ENCODE results near the gene PYY. TPM values are rescaled to one million over a fixed set of nuclear protein-coding genes. Genes with fewer than 3 reads are reported as not detected.

PYY gene
- total RNA-seq, 4 donors from 2014 or later = not detected

GRCh38 chr17:43915559-43915958, 38.2 kb downstream of the PYY start:
- no peak for TF ChIP-seq CTCF (IDR thresholded peaks at IDR 0.05; ENCODE audit: low read depth)

- no peak for TF ChIP-seq CTCF (IDR thresholded peaks at IDR 0.05; ENCODE audit: low read depth)
These were observed 39.3 kb downstream of the PYY start for GRCh38 chr17:43914451-43914850.

GRCh38 chr17:43913584-43913983, 40.2 kb downstream of the PYY start:
- no peak for TF ChIP-seq CTCF (IDR thresholded peaks at IDR 0.05; ENCODE audit: low read depth)

- TF ChIP-seq CTCF (IDR thresholded peaks at IDR 0.05; ENCODE audit: low read depth) = no peak
These were observed 41.0 kb downstream of the PYY start for GRCh38 chr17:43912635-43913304.

- no peak for TF ChIP-seq CTCF (IDR thresholded peaks at IDR 0.05; ENCODE audit: low read depth)
These were observed 41.8 kb downstream of the PYY start for GRCh38 chr17:43911904-43912303.

- TF ChIP-seq CTCF (IDR thresholded peaks at IDR 0.05; ENCODE audit: low read depth) = no peak
These were observed 44.1 kb downstream of the PYY start for GRCh38 chr17:43909537-43910231.

GRCh38 chr17:43907998-43908721, 45.6 kb downstream of the PYY start:
- no peak for TF ChIP-seq CTCF (IDR thresholded peaks at IDR 0.05; ENCODE audit: low read depth)

All from subcutaneous adipose tissue (tissue), 4 donors.